ENCODE measurements around the gene CA7.
A peak's percentile ranks its signal among the peaks of the same experiment; 100 is the strongest.
"Not testable (repeated sequence)": the region's sequence is repeated elsewhere in the genome, so short reads cannot be mapped to it uniquely, and the experiment has no call there.

Gene CA7

GRCh38 chr16:66846831-66847230 lies 2.6 kb downstream of the CA7 start:
- no peak for DNase-seq (ENCODE audit: low spot score)

GRCh38 chr16:66847533-66848067 lies 3.4 kb downstream of the CA7 start:
- DNase-seq (ENCODE audit: low spot score) = no peak

GRCh38 chr16:66848172-66848571 lies 4.0 kb downstream of the CA7 start:
- DNase-seq (ENCODE audit: low spot score) = no peak

- no peak for DNase-seq (ENCODE audit: low spot score)
Measured at GRCh38 chr16:66849021-66849420, 4.8 kb downstream of the CA7 start.

GRCh38 chr16:66849549-66849948 lies 5.3 kb downstream of the CA7 start:
- DNase-seq (ENCODE audit: low spot score) = no peak

GRCh38 chr16:66850115-66850815 lies 6.1 kb downstream of the CA7 start:
- DNase-seq (ENCODE audit: low spot score) = no peak

- no peak for DNase-seq (ENCODE audit: low spot score)
Measured at GRCh38 chr16:66851166-66851964, 7.2 kb downstream of the CA7 start.

GRCh38 chr16:66853261-66854139 lies 9.3 kb downstream of the CA7 start:
- DNase-seq (ENCODE audit: low spot score) = no peak

- no peak for DNase-seq (ENCODE audit: low spot score)
Measured at GRCh38 chr16:66856184-66856730, 12.0 kb downstream of the CA7 start.

GRCh38 chr16:66856801-66857200 lies 12.6 kb downstream of the CA7 start:
- DNase-seq (ENCODE audit: low spot score) = no peak

- no peak for DNase-seq (ENCODE audit: low spot score)
Measured at GRCh38 chr16:66857437-66857836, 13.2 kb downstream of the CA7 start.

- no peak for DNase-seq (ENCODE audit: low spot score)
Measured at GRCh38 chr16:66858740-66859396, 14.7 kb downstream of the CA7 start.

- no peak for DNase-seq (ENCODE audit: low spot score)
Measured at GRCh38 chr16:66859397-66860068, 15.3 kb downstream of the CA7 start.

GRCh38 chr16:66862023-66862520 lies 17.9 kb downstream of the CA7 start:
- DNase-seq (ENCODE audit: low spot score) = no peak

GRCh38 chr16:66863707-66864106 lies 19.5 kb downstream of the CA7 start:
- no peak for DNase-seq (ENCODE audit: low spot score)

- no peak for DNase-seq (ENCODE audit: low spot score)
Measured at GRCh38 chr16:66869424-66869823, 25.2 kb downstream of the CA7 start.

- not testable (repeated sequence) for DNase-seq (ENCODE audit: low spot score)
Measured at GRCh38 chr16:66871363-66871762, 27.1 kb downstream of the CA7 start.

- no peak for DNase-seq (ENCODE audit: low spot score)
Measured at GRCh38 chr16:66871840-66872239, 27.6 kb downstream of the CA7 start.

- no peak for DNase-seq (ENCODE audit: low spot score)
Measured at GRCh38 chr16:66872559-66872942, 28.3 kb downstream of the CA7 start.

GRCh38 chr16:66872943-66873684 lies 28.9 kb downstream of the CA7 start:
- DNase-seq (ENCODE audit: low spot score) = peak; percentile 99

All from RKO (cell line).